GM12801 (cell line): Measurements from ENCODE around the gene COL18A1.

Experiments
- CTCF ChIP-seq: IDR thresholded peaks from one replicate; pipeline ENCODE4 v1.5.1; 2011; ENCODE audit warnings: control low read depth; ENCODE audit not compliant: insufficient read length; ENCODE audit errors: extremely low read depth

The COL18A1 gene

DNA sequence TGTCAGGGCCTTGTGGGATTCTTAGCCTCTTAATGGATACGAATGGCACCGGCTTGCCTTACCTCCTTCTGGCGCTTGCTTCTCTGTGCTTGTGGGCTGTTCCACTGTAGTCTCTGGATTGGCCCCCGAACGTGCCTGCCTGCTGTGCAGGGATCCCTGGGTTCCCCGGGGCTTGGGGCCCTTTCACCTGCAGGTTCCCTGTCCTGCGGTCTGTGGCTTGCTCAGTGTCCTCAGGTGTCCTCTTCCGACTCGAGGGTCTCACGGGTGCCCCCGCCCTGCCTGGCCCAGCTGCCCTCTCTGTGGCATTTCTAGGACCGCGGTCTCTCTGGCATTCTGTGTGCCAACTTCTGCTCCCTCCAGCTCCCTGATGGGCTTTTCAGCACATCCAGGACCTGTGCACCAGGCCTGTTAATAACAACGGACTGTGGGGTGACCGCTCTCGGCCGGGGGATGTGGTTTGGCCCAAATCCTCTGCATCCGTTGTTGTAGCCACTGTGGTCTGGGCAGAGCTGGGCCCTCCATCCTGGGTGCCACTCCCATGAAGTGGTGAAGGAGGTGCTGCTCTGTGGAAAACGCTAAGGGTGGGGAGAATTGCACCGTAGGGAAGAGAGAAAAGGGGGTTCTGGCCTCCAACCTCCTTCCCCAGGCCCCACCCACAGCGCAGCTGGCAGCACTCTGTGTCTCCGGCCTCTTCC lies 12.4 kb downstream of the COL18A1 start:
- no peak for TF ChIP-seq CTCF

DNA sequence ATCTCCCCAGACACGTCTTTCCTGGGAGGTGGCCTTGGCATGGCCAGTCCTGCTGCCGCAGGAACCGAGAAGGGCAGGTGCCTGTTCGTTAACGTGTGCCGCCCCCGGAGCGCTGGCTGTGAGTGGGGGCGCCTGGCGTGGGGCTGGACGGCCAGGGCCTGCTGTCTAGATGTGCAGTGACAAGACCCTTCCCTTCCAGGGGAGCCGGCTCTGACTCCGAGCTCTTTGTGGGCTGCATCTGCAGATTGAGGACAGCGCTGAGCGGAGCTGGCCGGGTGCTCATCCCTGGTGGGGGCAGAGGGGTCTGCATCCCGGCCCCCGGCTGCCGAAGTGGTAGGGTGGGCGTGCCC lies 13.0 kb downstream of the COL18A1 start:
- no peak for TF ChIP-seq CTCF

DNA sequence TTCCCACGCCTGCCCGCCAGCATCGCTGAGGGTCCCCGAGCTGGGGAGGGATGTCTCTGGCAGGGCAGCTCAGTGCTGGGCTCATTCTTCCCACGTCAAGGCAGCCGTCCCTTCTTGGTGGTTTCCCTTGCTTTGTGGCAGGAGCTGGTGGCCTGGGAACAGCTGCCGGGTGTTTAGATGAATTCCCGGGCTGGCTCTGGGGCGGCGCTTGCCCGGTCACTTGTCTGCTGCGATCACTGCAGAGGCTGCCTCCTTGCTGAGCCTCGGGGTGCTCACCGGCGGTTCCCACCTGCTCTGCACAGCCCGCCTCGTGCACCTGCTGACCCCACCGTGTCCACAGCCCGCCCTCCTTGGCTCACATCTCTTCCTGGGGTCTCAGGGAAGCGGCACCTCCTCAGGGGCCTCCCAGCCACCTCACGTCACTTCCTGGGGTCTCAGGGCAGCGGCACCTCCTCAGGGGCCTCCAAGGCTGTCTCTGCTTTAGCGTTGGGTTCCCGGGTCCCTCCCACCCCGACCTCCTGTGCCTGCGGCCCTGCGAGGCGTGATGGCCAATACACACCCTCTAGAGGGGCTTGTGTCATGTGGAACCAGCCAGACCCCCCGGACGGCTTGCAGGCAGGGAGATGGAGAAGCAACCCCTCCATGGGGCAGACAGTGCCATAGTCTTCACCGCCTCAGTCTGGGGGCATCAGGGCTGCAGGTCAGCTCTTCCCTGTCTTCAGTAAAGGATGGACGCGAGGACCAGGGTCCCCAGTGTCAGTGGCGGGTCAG lies 13.5 kb downstream of the COL18A1 start:
- TF ChIP-seq CTCF: no peak

GRCh38 chr21:45419162-45419561 lies 14.2 kb downstream of the COL18A1 start:
- no peak for TF ChIP-seq CTCF

DNA sequence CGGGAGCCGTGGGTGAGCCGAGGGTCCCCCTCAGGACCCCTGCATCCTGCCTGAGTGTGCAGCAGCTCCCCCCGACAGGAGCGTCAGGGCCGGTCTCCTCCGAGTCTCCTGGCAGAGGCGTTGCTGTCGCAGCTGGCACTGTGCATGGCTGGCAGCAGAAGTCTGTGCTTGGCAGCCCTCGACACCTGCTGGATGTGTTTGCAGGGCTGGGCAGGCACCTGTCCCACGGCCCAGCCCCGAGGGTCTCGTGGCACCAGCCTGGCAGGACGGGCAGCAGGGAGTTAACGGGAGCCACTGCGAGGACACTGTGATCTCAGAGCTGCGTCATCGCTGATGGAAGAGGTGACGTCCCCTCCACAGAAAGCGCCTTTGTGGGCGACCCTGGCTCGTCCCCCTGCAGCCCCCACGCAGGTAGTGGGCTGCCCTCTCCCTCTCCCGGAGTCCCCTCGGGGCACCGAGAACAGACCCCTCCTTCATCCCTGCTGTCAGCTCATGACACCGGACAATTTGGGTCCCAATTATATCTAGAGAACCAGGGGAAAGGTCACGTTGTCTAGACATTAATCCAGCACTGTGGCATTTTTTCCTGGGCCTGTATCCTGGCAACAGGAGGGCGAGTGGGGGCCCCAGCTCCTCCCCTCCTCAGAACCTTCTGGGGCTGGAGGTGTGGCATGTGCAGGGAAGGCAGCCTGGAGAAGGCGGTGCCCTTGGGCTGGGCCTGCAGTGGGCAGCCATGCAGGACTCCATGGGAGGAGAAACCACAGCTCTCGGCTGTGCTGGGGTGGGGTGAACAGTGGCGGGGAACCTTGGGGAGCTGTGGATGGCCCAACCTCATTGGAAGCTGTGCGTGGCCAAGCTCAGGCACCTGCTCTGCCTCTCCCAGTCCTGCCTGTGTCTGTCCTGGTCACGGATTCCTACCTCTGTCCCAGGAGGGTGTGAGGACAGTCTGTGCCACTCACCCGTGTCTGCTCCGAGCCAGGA lies 15.4 kb downstream of the COL18A1 start:
- TF ChIP-seq CTCF: no peak

DNA sequence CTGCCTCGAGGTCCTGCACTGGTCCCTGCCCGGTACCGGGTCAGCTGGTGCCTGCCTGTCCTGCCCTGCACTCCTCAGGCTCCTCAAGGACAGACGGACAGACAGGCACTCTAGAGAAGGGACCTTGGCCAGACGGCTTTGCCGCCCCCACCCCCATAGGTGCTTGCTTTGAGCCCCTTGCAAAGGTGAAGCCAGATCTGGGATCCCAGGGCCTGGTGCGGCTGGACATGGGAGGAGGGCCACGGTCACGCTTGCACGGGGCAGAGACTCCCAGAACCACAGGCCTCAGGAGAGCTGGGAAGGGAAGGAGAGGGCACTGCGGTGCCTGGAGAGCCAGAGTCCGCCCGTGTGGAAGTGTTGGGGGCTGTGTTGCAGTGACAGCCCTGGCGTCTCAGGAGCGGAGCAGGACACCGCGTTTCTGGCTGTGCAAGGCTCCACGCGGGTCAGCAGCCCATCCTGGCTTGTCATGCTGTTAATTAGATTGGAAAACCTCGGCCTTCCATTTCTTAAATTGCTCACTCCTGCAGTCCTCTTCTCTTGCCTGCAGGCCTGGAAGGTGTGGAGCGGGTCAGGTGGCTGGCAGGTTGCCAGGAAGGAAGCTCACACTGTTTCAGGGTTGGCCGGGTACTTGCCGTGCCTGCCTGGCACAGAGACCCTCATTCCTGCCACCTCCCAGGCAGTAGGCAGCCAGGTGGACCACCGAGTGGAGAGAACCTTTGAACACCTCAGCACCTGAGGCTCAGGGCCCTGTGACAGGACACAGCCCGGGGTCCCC lies 16.3 kb downstream of the COL18A1 start:
- TF ChIP-seq CTCF: no peak
